GM18526 (cell line): ENCODE measurements around the gene PRF1.

Source experiments
- POLR2A ChIP-seq: IDR thresholded peaks from 3 replicates; pipeline ENCODE4 v1.6.1; 2011; ENCODE audit not compliant: insufficient read length; ENCODE audit errors: extremely low read depth

Gene PRF1

DNA sequence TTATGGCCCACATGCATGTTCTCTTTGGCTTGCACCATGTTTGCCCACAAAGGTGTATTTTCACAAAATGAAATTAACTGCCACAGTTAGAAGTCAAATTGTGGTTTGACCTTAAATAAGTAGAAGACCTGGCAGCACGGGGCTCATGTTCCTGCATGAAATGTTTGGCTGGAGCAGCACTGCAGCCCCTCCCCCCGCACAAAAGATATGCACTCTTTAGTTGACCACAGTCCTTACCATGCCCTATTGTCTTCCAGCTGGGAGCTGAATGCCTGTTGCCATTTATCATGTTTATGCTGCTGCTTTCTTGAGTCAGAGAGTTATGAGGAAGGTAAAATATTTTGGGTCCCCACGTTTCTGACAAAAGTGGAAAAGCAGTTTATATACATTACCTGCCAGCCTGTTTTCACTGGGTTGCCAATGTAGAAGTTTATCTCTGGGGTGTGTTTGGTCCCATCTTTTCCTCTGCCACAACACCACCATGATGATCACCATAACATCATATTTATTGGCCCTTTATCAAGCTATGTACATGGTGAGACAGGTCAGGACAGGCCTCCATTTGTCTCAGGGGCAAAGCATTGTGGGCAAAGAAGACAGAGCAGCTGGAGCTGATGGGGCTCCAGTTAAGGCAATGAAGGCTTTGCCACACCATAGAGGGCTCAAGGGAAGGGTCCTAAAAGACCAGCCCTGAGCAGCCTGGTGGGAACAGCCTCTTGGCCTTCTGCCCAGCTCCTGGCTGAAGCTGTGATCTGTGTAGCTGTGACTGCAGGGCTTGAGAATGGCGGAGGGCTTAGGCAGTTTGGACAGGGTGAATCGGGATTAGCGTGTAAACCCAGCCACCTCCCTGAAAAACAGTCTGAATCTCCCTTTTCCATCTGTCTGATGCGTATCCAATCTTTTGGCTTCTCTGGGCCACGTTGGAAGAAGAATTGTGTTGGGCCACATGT lies 5.4 kb downstream of the PRF1 start:
- no peak for TF ChIP-seq POLR2A

DNA sequence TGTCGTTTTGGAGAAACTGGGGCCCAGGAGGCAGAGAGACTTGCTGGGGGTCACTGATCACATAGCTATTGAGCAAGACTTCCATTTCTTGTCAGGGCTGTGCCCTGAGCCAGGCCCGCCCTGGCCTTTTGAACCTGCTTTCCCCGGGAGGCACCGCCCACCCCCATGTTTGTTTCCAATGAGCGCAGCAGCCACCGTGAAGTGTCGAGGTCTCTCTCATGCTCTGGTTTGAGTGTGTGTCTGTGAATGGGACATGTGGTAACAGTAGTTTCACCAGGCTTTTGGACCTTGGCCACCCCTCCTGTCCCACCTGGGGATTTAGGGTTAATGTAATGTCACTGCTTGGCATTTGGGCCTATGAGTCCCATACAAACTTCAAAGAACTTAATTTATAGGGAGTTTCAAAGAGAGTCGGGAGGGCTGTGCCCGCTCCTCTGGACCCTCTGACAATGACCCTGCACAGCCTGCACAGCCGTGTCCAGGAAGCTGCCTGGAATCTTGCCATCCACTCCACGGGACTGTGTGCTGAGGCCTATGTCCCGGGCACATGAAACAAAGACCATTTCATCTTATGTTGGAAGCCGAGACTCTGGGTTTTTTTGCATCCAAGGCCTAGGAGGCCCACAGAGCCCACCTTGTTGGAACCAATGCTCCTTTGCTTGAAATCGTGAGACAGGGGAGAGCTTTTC lies 6.3 kb downstream of the PRF1 start:
- no peak for TF ChIP-seq POLR2A

DNA sequence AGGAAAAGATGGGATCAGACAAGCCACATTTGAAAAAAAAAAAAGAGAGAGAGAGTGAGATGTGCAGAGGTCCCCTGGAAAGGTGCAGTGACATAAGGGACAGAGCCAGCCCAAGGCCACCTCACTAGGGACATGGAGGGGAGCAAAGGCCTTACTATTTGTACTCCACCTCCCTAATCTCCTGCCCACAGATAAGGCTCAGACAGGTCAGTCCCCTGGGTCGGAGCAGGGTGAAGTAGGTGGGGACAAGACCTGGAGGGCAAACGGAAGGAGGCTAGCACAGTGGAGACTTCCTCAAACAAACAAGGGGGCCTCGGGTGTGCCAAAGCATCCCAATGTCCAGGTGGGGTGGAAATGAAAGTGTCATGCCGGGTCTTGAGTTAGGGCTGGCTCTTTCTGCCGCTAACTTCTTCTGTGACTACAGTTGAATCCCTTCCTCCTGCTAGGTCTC lies 7.0 kb downstream of the PRF1 start:
- no peak for TF ChIP-seq POLR2A

DNA sequence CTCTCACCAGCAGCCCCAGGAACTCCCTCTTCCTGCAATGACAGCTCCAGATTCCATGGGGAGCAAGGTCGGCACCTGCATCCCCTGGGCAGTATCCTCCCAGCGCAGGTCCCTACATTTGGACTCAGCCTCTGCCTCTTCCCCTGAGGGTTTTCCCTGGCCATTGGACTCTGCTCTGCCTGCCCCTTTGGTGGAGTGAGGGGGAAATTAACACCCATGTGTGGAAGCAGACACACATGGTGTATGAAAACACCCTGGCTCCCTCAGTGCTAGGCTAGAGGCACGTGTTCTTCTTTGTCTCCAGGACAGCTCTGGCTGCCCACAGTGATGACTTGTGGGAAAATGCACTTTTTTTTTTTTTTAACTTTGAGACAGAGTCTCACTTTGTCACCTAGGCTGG lies 8.4 kb downstream of the PRF1 start:
- TF ChIP-seq POLR2A = no peak

DNA sequence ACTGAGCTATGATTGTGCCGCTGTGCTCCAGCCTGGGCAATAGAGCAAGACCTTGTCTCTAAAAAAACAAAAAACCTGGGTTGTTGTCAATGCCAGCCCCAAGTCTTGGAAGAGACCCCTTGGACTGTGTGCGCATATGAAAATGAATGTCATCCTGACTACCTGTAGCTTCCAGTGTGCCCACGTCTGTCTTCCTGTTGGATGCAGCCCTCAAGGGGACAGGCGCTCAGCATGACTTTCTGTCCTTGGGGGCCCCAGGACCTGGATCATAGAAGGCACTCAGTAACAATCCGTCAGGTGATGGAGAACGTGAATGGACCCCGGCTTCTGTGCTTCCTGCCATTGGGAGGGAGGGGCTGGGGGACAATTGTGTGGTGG lies 9.0 kb downstream of the PRF1 start:
- no peak for TF ChIP-seq POLR2A

DNA sequence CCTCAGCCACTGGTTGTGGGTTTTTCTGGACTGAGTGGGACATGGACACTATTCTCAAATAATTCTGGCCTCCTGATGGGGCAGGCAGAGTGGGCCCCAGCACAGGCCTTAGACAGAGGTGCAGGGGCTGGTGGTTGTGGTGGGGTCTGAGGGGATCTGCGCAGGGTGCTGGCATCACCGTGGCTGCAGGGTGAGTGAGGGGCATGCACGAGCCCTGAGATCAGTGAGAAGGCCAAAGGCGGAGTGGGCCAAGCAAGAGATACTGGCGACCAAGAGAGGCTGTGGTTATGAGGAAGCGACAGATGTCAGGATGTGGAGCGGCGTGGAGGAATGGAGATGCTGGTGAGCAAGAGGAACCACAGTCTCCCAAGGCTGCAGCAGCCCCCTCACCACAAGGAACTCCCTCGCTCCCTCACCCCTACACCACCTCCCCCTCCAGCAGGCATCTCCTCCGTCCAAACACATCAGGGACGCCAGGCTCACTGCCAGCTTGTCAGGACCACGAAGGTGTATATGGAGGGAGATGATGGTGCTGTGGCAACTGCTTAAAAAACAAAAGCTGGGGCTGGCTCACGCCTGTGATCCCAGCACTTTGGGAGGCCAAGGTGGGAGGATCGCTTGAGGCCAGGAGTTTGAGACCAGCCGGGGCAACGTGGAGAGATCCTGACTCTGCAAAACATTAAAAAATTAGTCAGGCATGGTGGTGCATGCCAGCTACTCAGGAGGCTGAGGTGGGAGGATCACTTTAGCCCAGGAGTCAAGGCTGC lies 9.6 kb downstream of the PRF1 start:
- TF ChIP-seq POLR2A = no peak

DNA sequence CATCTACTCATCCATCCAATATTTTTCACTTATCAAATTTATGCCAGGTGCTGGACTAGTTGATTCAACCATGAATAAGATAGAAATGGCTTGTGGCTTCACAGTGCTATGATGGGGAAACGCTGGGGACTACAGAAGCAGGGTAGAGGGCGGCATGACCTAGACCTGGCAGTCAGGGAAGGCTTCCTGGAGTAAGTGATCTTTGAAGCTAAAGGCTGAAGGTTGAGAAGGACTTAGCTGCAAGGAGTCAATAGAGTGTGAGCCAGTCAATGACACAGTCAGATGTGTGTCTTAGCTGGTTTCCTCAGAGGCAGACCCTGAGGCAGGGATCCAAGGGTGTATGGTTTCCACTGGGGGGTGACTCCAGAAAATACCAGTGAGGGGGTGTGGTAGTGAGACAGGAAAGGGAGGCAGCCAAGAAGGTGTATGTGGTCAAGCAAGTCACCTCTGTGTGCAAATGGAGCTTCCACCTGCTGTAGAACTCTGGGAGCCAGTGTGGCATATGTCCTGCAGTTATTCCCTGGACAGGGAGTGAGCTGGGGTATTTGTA lies 10.3 kb downstream of the PRF1 start:
- TF ChIP-seq POLR2A = no peak

DNA sequence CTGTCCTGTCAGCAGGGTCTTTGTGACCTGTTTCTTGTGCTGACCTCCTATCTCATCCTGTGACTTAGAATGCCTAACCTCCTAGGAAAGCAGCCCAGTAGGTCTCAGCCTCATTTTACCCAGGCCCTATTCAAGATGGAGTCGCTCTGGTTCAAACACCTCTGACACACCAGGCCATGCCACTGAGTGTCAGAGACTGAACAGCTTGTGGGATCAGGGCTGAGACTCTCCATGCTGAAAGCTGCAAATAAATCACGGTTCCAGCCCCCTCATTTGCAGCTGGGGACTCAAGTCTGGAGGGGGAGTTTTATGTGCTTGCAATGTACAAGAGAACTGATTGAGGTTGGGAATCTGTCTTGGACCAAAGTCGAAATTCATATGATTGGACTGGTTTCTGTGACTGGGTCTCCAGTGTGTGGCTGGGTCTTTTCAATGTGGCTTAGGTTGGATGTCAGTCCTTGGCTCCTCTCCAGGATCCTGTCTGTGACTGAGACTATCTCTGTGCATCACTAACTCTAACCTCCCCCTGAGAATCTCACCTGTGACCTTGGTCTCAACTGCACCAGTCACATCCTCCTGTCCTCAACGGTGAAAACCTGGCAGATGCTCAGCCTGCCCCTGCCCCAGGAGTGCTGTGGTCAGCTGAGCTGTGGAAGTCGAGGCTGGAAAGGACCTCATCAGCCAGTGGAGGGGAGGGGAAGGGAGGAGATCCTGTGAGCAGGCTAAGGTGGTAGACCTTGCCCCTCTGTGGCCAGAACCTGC lies 11.7 kb downstream of the PRF1 start:
- TF ChIP-seq POLR2A = no peak

DNA sequence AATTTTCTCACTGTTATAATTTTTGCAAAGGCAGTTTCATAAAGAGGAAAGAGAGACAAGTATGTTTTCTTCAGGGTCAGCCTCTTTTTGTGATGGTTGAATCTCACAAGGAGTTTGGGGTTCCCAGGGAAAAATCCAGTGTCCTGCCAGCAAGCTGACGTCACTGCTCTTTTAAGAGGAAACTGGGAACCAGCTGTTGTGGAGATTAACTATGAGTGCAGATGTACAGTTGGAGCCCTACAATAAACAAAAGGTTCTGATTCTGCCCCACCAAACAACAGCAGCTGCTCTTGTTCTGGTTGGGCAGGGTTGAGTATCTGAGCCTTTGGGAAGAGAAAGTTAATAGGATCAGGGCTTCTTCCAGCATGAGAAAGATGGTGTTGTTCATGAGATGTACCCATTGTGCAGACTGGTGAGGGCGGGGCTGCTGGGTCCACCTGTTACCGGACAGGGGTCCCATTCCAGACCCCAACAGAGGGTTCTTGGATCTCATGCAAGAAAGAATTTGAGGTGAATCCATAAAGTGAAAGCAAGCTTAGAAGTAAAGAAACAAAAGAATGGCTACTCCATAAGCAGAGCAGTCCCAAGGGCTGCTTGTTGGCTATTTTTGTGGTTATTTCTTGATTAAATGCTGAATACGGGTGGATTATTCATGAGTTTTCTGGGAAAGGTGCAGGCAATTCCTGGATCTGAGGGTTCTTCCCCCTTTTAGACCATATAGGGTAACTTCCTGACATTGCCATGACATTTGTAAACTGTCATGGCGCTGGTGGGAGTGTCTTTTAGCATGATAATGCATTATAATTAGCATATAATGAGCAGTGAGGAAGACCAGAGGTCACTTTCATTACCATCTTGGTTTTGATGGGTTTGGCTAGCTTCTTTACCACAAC lies 12.5 kb downstream of the PRF1 start:
- no peak for TF ChIP-seq POLR2A

DNA sequence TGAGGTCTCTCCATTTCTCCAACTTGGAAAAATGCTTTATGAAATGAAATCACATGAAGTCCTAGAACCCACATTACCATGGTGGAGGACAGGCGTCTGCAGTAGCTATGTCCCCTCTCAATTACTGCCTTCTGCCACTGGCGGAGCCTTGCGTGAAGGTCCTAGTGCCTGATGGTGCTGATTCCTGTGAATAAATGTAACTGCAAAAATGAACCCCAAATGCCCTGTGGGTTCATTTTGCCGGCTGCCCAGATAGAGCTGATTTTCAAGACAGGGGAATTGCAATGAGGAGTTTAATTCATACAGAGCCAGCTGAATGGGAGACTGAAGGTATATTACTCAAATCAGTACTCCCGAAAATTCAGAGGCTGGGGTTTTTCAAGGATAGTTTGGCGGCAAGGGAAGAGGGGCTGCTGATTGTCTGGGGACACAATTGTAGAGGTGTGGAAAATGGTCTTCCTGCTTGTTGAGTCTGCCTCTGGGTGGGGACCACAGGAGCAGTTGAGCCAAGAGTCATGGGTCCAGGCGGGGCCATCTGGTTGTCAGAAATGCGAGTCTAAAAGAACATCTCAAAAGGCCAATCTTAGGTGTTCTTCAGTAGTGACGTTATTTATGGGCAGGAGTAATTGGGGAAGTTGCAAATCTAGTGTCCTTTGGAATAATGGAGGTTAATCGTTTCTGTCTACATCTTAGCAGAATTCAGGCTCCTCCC lies 13.5 kb downstream of the PRF1 start:
- no peak for TF ChIP-seq POLR2A

DNA sequence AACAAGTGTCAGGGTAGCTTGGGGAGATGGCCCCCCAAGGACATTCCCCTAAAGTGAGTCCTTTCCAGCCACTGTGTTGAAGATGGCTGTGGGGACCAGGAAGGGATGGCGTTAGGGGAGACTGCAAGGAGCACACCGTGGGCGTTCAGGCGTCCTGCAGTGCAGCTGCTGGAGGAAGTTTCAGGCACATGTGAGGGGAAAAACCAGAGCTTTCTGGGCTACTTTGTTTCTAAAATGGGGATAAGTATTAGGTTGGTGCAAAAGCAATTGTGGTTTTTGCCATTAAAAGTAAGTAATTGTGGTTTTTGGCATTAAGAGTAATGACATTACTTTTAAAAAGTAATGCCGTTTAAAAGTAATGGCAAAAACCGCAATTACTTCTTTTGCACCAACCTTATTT lies 14.3 kb downstream of the PRF1 start:
- no peak for TF ChIP-seq POLR2A

DNA sequence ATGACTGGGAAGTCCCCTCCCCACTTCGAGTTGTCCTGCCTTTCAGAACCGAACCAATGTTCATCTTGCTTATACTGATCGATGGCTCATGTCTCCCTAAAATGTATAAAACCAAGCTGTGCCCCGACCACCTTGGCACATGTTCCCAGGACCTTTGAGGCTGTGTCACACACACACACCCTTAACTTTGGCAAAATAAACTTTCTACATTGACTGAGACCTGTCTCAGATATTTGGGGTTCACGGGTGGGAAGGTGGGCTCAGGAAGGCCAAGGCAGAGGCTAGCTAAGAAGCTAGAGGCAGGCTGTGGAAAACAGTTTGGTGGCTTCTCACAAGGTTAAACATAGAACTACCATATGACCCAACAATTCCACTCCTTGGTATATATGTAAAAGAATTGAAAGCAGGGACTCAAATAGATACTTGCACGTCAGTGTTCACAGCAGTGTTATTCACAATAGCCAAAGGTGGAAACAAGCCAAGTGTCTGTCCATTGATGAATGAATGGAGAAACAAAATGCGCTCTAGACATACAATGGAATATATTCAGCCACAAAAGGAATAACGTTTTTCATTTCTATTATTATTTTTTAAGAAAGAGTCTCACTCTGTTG lies 15.4 kb downstream of the PRF1 start:
- no peak for TF ChIP-seq POLR2A
